ENCODE data around the gene HAPLN3.

Gene HAPLN3

GRCh38 chr15:88858934-88859333 is 36.4 kb downstream of the HAPLN3 start:
- no peak for DNase-seq

DNA sequence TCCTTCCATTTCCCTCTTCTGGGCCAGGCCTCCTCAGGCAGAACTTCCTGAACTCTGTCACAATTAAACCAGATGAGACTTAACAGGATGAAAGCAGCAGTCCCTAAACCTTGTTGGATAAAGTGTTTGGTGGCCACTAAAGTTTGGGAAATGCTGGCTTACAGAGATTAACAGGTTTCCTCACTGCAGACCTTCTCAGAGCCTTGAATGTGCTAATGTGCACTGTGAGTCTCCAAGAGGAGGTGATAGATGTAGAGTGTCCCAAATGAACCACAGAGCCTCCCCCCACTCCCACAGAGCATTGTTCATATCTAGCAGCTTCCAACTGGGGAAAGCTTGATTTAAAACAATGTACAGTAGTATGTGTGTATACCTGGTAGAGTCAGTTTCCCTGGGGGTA is 42.9 kb downstream of the HAPLN3 start:
- DNase-seq = no peak

GRCh38 chr15:88849376-88850072 is 45.8 kb downstream of the HAPLN3 start:
- no peak for DNase-seq

DNA sequence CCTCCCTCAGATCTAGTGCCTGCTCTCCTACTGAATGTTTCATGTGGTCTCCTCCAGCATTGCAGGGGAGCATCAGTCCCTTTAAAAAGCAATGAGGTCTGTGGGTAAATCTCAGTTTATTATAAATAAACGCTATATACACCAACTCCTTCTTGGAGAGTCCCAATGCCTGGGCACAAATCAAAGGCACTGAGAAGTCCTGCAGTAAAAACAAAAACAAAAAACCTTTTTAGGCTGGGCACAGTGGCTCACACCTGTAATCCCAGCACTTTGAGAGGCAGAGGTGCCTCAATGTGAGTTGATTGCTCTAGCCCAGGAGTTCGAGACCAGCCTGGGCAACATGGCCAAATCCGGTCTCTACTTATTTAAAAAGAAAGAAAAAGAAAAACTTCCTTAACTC is 47.1 kb downstream of the HAPLN3 start:
- no peak for DNase-seq

DNA sequence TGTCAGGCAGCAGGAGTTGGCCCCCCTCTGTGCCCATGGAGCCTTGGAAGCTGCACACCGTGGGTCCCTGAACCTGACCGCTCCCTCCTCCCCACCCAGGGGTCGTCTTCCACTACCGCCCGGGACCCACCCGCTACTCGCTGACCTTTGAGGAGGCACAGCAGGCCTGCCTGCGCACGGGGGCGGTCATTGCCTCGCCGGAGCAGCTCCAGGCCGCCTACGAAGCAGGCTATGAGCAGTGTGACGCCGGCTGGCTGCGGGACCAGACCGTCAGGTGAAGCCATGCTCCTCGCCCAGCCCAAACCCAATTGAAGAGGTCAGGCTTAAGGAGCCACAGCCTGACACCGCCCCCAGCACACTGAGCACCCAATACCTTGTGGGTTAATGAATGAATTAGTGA is 48.2 kb downstream of the HAPLN3 start:
- no peak for DNase-seq

GRCh38 chr15:88845616-88846015 is 49.7 kb downstream of the HAPLN3 start:
- DNase-seq = no peak

DNA sequence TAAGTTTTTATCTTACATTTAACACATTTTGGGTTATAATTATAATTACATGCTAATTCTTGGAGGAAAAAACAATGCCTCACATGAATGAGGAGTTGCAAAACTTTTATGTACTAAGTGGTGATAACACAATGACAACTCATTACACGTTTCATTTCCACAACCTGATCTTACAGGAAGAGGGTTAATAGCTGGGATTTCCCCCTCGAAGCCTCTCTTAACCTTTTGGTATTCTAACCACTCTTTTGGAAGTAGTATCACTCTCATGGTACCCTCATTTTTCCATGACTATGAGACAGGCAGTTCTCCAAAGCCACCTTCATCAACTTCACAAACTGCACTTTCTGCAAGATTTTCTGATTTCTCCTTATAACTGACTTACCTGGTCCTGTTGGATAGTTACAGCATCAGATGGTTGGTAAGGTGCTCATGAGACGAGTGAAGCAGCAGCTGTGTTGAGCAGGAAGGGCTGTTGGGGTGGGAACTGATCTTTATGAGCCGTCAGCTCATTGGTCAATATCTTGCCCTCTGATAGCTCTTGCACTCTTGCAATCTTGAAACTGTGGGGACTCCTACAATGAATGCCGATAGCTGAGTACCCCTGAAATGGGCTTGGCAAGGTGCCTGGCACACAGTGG is 50.5 kb downstream of the HAPLN3 start:
- no peak for DNase-seq

DNA sequence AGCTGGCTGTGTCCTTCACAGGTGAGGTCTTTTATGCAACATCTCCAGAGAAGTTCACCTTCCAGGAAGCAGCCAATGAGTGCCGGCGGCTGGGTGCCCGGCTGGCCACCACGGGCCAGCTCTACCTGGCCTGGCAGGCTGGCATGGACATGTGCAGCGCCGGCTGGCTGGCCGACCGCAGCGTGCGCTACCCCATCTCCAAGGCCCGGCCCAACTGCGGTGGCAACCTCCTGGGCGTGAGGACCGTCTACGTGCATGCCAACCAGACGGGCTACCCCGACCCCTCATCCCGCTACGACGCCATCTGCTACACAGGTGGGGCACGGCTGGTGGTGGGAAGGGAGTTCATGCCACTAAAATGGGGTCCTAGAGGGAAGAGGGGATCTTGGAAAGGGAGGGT is 52.0 kb downstream of the HAPLN3 start:
- DNase-seq = no peak

DNA sequence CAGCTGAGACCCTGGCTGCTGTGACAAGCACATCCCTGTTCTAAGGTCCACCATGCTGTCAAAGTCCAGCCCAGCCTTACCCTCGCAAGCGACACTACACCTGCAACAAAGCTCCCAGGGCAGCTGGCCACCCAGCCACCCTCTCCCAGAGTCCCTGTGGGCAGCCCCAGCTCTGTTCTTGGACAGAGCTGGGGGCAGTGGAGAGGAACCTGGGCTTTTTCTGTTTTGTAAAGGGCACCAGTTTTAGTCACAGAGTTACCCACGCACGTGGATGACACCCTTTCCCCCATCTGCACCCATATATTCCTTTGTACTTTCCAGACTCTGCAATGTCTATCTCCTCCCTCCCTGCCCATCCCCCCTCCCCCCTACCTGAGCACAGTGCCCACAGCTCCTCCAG is 53.2 kb downstream of the HAPLN3 start:
- no peak for DNase-seq

- no peak for DNase-seq
Measured at GRCh38 chr15:88841236-88841635, 54.1 kb downstream of the HAPLN3 start.

- no peak for DNase-seq
Measured at GRCh38 chr15:88839961-88840360, 55.4 kb downstream of the HAPLN3 start.

DNA sequence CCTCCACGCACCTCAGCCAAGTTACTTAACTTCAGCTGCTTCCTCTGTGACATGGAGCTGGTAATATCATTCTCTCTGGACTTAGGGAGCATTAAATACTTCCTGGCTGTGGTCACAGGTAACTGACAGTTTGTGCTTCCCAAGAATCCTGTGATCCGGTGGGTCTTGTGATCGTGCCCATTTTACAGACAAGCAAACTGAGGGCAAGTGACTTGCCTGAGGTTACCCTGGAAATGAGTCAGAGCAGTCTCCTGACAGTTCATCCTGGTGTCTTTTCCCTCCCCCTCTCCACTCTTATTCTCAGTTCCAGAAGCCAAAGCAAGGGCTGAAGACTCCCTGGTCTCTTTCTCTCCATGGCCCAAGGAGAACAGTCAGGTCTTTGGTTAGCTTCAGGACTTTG is 56.2 kb downstream of the HAPLN3 start:
- no peak for DNase-seq

GRCh38 chr15:88838667-88839066 is 56.7 kb downstream of the HAPLN3 start:
- no peak for DNase-seq

DNA sequence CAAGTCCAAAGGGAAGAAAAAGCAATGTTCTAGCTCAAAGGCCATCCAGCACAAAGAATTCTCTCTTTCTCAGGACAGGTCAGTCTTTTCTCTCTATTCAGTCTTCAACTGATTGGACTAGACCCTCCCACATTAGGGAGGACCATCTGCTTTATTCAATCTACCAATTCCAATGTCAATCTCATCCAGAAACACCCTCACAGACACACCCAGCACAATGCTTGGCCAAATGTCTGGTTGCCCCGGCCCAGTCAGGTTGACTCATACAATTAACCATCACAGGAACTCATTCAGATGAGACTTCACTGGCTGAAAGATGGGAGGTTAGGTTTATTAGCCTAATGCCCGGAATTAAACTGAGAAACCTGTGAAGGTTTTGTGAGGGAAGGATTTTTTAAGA is 59.7 kb downstream of the HAPLN3 start:
- DNase-seq = no peak

- no peak for DNase-seq
Measured at GRCh38 chr15:88835119-88835518, 60.2 kb downstream of the HAPLN3 start.

- DNase-seq = peak; percentile 10
Measured at GRCh38 chr15:88834211-88834812, 61.0 kb downstream of the HAPLN3 start.

DNA sequence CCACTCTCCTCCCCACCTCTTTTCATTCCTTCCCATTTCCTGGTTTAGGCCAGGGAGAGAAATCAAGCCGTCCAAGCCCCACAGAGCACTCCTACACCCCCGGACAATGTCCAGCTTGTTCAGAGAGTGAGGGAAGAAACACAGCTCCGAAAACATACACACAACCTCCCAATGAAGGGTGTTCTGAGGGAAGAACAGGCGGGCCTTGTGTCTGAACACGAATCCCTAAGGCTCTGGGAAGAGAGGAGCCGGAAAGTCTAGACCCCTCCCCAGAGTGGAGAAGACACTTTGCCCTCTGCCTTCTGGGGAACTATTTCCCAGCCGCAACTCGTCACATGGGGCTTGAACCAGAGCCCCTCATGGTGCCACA is 61.6 kb downstream of the HAPLN3 start:
- DNase-seq = no peak

GRCh38 chr15:88832820-88833730 is 62.3 kb downstream of the HAPLN3 start:
- DNase-seq = no peak

DNA sequence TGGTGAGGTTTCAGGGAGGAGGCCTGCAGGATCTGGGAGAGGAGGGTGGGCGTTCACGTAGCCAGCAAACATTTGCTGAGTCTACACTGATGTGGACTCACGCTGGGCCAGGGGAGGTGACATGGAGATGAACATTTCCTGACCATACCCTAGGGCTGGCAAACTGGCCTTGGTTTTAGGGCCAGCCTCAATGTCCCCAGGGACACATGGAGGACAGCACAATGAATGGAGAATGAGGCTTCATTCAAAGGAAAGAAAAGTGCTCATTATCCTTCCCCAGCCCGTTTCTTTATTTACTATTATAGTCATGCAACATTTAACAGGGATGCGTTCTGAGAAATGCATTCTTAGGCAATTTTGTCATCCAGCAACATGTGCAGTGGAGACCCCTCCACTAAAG is 65.3 kb downstream of the HAPLN3 start:
- no peak for DNase-seq

DNA sequence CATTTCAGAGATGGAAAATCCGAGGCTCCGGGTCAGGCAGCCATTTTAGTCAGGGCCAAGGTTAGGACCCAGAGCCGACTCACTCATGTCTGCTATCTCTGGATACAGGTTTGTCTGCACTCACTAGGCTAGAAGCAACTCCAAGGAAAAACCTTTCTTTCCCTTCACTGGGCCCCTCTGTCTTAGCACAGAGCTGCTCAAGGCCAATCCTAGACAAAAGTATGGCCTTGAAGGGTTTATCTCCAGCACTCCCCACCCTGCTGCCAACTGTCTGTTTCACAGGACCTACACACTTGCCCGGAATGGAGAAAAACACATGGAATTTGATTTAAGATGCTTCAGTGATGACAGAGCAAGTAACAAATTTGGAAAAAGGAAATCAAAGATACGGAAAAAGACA is 66.6 kb downstream of the HAPLN3 start:
- DNase-seq = no peak

Measured in DMS53 (cell line).